Liver (tissue), 9 donors: ENCODE results near the gene C14orf180. TPM values are rescaled to one million over a fixed set of nuclear protein-coding genes. Genes with fewer than 3 reads are reported as not detected.

ENCODE experiments used
- DNase-seq: peaks from one replicate; pipeline ENCODE4 v3.0.0-alpha.2; 2017; ENCODE audit warnings: low spot score
- H3K27ac ChIP-seq, 2 donors: one replicate each; pipeline ENCODE4 v1.7.0; 2013; ENCODE audit warnings: inconsistent platforms in 2 of 2, low read length in 2 of 2, control low read depth in 1 of 2, low read depth in 1 of 2, mild to moderate bottlenecking in 1 of 2
- H3K27me3 ChIP-seq, 4 donors: one replicate each; pipeline versions ENCODE4 v1.6.1 to v1.7.0; 2013; ENCODE audit warnings: low read length in 3 of 4, inconsistent platforms in 1 of 4, mild to moderate bottlenecking in 1 of 4, moderate library complexity in 1 of 4; ENCODE audit not compliant: control insufficient read depth in 4 of 4, insufficient read depth in 4 of 4
- H3K36me3 ChIP-seq, 4 donors: one replicate each; pipeline versions ENCODE4 v1.6.1 to v1.7.0; 2013; ENCODE audit warnings: low read length in 3 of 4, mild to moderate bottlenecking in 3 of 4, low read depth in 1 of 4, moderate library complexity in 1 of 4; ENCODE audit not compliant: control insufficient read depth in 4 of 4, insufficient read depth in 3 of 4
- H3K4me1 ChIP-seq, 4 donors: one replicate each; pipeline versions ENCODE4 v1.6.1 to v1.7.0; 2013; ENCODE audit warnings: low read length in 3 of 4, mild to moderate bottlenecking in 3 of 4, moderate library complexity in 1 of 4; ENCODE audit not compliant: control insufficient read depth in 4 of 4, insufficient read depth in 4 of 4
- H3K4me3 ChIP-seq, 3 donors: one replicate each; pipeline versions ENCODE4 v1.6.1 to v1.7.0; 2013; ENCODE audit warnings: low read length in 3 of 3, control low read depth in 1 of 3, low read depth in 1 of 3, mild to moderate bottlenecking in 1 of 3
- H3K9ac ChIP-seq, 2 donors: one replicate each; pipeline ENCODE4 v1.7.0; 2013; ENCODE audit warnings: low read length in 2 of 2, mild to moderate bottlenecking in 2 of 2, moderate library complexity in 2 of 2, control low read depth in 1 of 2, low read depth in 1 of 2
- H3K9me3 ChIP-seq, 4 donors: one replicate each; pipeline versions ENCODE4 v1.6.1 to v1.7.0; 2013; ENCODE audit warnings: low read length in 3 of 4; ENCODE audit not compliant: control insufficient read depth in 4 of 4
- ATF3 ChIP-seq: IDR thresholded peaks from 2 replicates; pipeline ENCODE4 v1.6.1; 2016; ENCODE audit warnings: antibody characterized with exemption
- CTCF ChIP-seq: fragments of 150-350 bp; IDR thresholded peaks from 2 replicates; pipeline ENCODE4 v1.5.1; 2017; ENCODE audit warnings: improper control_type of control experiment, low read depth, low read length; ENCODE audit not compliant: missing input control
- FOXA1 ChIP-seq: IDR thresholded peaks from 2 replicates; pipeline ENCODE4 v1.6.1; 2016; ENCODE audit warnings: antibody characterized with exemption
- FOXA2 ChIP-seq: IDR thresholded peaks from 2 replicates; pipeline ENCODE4 v1.6.1; 2016; ENCODE audit warnings: antibody characterized with exemption
- GABPA ChIP-seq, 2 donors: IDR thresholded peaks in 1 of 2; conservative IDR thresholded peaks in 1 of 2; 2 replicates each; pipeline ENCODE4 v1.6.1; 2016; ENCODE audit warnings: antibody characterized with exemption in 2 of 2, mild to moderate bottlenecking in 1 of 2, moderate library complexity in 1 of 2
- HNF4A ChIP-seq, 2 donors: conservative IDR thresholded peaks; 2 replicates each; pipeline ENCODE4 v1.6.1; 2016; ENCODE audit warnings: antibody characterized with exemption in 2 of 2, mild to moderate bottlenecking in 2 of 2
- HNF4G ChIP-seq: IDR thresholded peaks from 2 replicates; pipeline ENCODE4 v1.6.1; 2016; ENCODE audit warnings: antibody characterized with exemption
- JUND ChIP-seq, 2 donors: IDR thresholded peaks; 2 replicates each; pipeline ENCODE4 v1.6.1; 2016; ENCODE audit warnings: antibody characterized with exemption in 2 of 2
- MAX ChIP-seq: IDR thresholded peaks from 2 replicates; pipeline ENCODE4 v1.6.1; 2016; ENCODE audit warnings: antibody characterized with exemption
- RAD21 ChIP-seq, 2 donors: IDR thresholded peaks; 2 replicates each; pipeline ENCODE4 v1.6.1; 2016; ENCODE audit warnings: antibody characterized with exemption in 2 of 2, mild to moderate bottlenecking in 2 of 2
- REST ChIP-seq: IDR thresholded peaks from 2 replicates; pipeline ENCODE4 v1.6.1; 2016; ENCODE audit warnings: antibody characterized with exemption, mild to moderate bottlenecking
- RXRA ChIP-seq, 2 donors: IDR thresholded peaks; 2 replicates each; pipeline ENCODE4 v1.6.1; 2017 to 2018; ENCODE audit warnings: antibody characterized with exemption in 2 of 2, mild to moderate bottlenecking in 1 of 2
- SP1 ChIP-seq: IDR thresholded peaks from 2 replicates; pipeline ENCODE4 v1.6.1; 2018; ENCODE audit warnings: antibody characterized with exemption, mild to moderate bottlenecking
- TAF1 ChIP-seq: conservative IDR thresholded peaks from 2 replicates; pipeline ENCODE4 v1.6.1; 2016; ENCODE audit warnings: antibody characterized with exemption, mild to moderate bottlenecking
- YY1 ChIP-seq: IDR thresholded peaks from 2 replicates; pipeline ENCODE4 v1.6.1; 2016; ENCODE audit warnings: antibody characterized with exemption, mild to moderate bottlenecking
- WGBS: extraction: QIAGEN DNeasy Blood & Tissue Kit; methylation state at CpG from one replicate; pipeline ENCODE4 v1.1.7; 2013; 5-methylcytosine and 5-hydroxymethylcytosine counted together
- polyA plus RNA-seq, 2 donors: library from polyadenylated mRNA; stranded (reverse) in 1 of 2; unstranded in 1 of 2; fragments of 200-250 nt in 1 of 2; fragments of >200 nt in 1 of 2; fragmentation: Nextera tagmentation in 1 of 2; extraction: Ambion mirVana in 1 of 2; gene quantifications; one replicate each; pipeline versions ENCODE4 v1.2.1 to v1.2.3, GENCODE V29; 2013 to 2015
- total RNA-seq, 2 donors: library from RNA; depleted of rRNA; stranded (reverse); fragments of >200 nt; gene quantifications; one replicate each; pipeline ENCODE4 v1.2.3, GENCODE V29; 2014
- donor health status: healthy.
- donor health status: healthy.
- donor health status: healthy.
- donor health status: healthy.
- donor health status: healthy.

The C14orf180 gene
- total and polyA plus RNA-seq, 4 donors: 0.09 to 4.0 (median 2.9) TPM

- H3K27me3 ChIP-seq: peaks cover 0 to 7% (median 0%) of the 10 kb centered on the region in 4 donors
- DNase-seq: no peak
Measured at GRCh38 chr14:104596451-104596918, 16.9 kb downstream of the C14orf180 start.

GRCh38 chr14:104596927-104597351 is 17.4 kb downstream of the C14orf180 start:
- Histone ChIP-seq H3K9me3 (no peaks in the 10 kb centered on the region), H3K27me3 (peaks cover 0 to 7% (median 0%) of the 10 kb centered on the region in 4 donors), H3K4me3 (no peak overlapping the region), H3K9ac (no peak overlapping the region), H3K27ac (no peak overlapping the region), H3K4me1 (no peaks in the 10 kb centered on the region), H3K36me3 (no peaks in the 10 kb centered on the region)
- no peak for DNase-seq
- 84% methylated on average over 21 of the region's 21 CpGs for WGBS
- TF ChIP-seq ATF3 (no peak), HNF4G (no peak), CTCF (no peak)

More at GRCh38 chr14:104596451-104596918, 16.9 kb downstream of the C14orf180 start:
- Histone ChIP-seq H3K9me3 (no peaks in the 10 kb centered on the region), H3K36me3 (no peaks in the 10 kb centered on the region), H3K4me3 (no peak overlapping the region), H3K9ac (no peak overlapping the region), H3K4me1 (no peaks in the 10 kb centered on the region), H3K27ac (no peak overlapping the region)
- TF ChIP-seq RXRA (IDR thresholded peaks at IDR 0.05) (no peak), GABPA (IDR thresholded peaks at IDR 0.05 in 1 of 2, conservative IDR thresholded peaks at IDR 0.05 in 1 of 2) (no peak), RAD21 (IDR thresholded peaks at IDR 0.05) (no peak), FOXA2 (no peak), SP1 (no peak), TAF1 (no peak), HNF4G (no peak), MAX (no peak), JUND (IDR thresholded peaks at IDR 0.05) (no peak), REST (no peak)
- WGBS: 77% methylated on average over 11 of the region's 11 CpGs

GRCh38 chr14:104597576-104597975 is 18.0 kb downstream of the C14orf180 start:
- Histone ChIP-seq H3K27ac (no peak overlapping the region), H3K36me3 (no peaks in the 10 kb centered on the region), H3K4me3 (no peak overlapping the region), H3K27me3 (peaks cover 0 to 5% (median 0%) of the 10 kb centered on the region in 4 donors), H3K4me1 (no peaks in the 10 kb centered on the region), H3K9me3 (no peaks in the 10 kb centered on the region), H3K9ac (no peak overlapping the region)
- DNase-seq: no peak
- WGBS: 82% methylated on average over 11 of the region's 11 CpGs
- TF ChIP-seq GABPA (IDR thresholded peaks at IDR 0.05 in 1 of 2, conservative IDR thresholded peaks at IDR 0.05 in 1 of 2) (no peak), MAX (no peak), HNF4A (conservative IDR thresholded peaks at IDR 0.05) (no peak), FOXA1 (no peak), RXRA (IDR thresholded peaks at IDR 0.05) (no peak), YY1 (no peak), CTCF (no peak), ATF3 (no peak), TAF1 (no peak)
